Stimulated activated naive CD4-positive, alpha-beta T cell (primary cell): ENCODE results near the gene FAAH2.
"Not testable (repeated sequence)": the region's sequence is repeated elsewhere in the genome, so short reads cannot be mapped to it uniquely, and the experiment has no call there.

ENCODE experiments used
- DNase-seq, 6 experiments: peaks; one replicate each; lab custom pipeline; 2025; lab: John Stamatoyannopoulos, UW

Gene FAAH2

GRCh38 chrX:57286507-57287251 lies at the start of gene FAAH2:
FAAH2 (plus strand) TSS chrX:57286706; CDS start chrX:57286826, 120 bp downstream.
- DNase-seq = peak; percentile 41 to 76 (median 68)

GRCh38 chrX:57241967-57242366 lies 44.5 kb upstream of the FAAH2 start:
- DNase-seq = no peak

- no peak for DNase-seq
Measured at GRCh38 chrX:57251965-57252364, 34.5 kb upstream of the FAAH2 start.

GRCh38 chrX:57265126-57265525 lies 21.4 kb upstream of the FAAH2 start:
- DNase-seq = no peak

- no peak for DNase-seq
Measured at GRCh38 chrX:57266275-57266674, 20.2 kb upstream of the FAAH2 start.

GRCh38 chrX:57266871-57267270 lies 19.6 kb upstream of the FAAH2 start:
- DNase-seq = no peak

- DNase-seq = no peak
Measured at GRCh38 chrX:57267308-57267707, 19.2 kb upstream of the FAAH2 start.

GRCh38 chrX:57270980-57271379 lies 15.5 kb upstream of the FAAH2 start:
- no peak for DNase-seq

- peak in 3 of 6 experiments; percentile 1 to 27 (median 21) for DNase-seq
Measured at GRCh38 chrX:57282568-57282967, 3.9 kb upstream of the FAAH2 start.

GRCh38 chrX:57285001-57285400 lies 1.5 kb upstream of the FAAH2 start:
- DNase-seq = no peak

- no peak for DNase-seq
Measured at GRCh38 chrX:57289089-57289488, 2.6 kb downstream of the FAAH2 start.

- no peak for DNase-seq
Measured at GRCh38 chrX:57294961-57295360, 8.5 kb downstream of the FAAH2 start.

- not testable (repeated sequence) for DNase-seq
Measured at GRCh38 chrX:57295679-57296078, 9.2 kb downstream of the FAAH2 start.

- DNase-seq = peak in 2 of 6 experiments; percentile 27 to 52
Measured at GRCh38 chrX:57313583-57314215, 27.2 kb downstream of the FAAH2 start.

GRCh38 chrX:57329008-57329407 lies 42.5 kb downstream of the FAAH2 start:
- DNase-seq = no peak

GRCh38 chrX:57335790-57336189 lies 49.3 kb downstream of the FAAH2 start:
- DNase-seq = not testable (repeated sequence)

GRCh38 chrX:57353472-57354132 lies 67.1 kb downstream of the FAAH2 start:
- no peak for DNase-seq

GRCh38 chrX:57364145-57364544 lies 77.6 kb downstream of the FAAH2 start:
- DNase-seq = no peak

GRCh38 chrX:57366430-57366829 lies 79.9 kb downstream of the FAAH2 start:
- DNase-seq = no peak

- DNase-seq = no peak
Measured at GRCh38 chrX:57367649-57368048, 81.1 kb downstream of the FAAH2 start.

GRCh38 chrX:57368158-57368557 lies 81.7 kb downstream of the FAAH2 start:
- no peak for DNase-seq

GRCh38 chrX:57379296-57379695 lies 92.8 kb downstream of the FAAH2 start:
- DNase-seq = no peak
